ENCODE data around the gene TRPV3.
A peak's percentile ranks its signal among the peaks of the same experiment; 100 is the strongest.

GRCh38 chr17:3602499-3602898 lies 44.9 kb upstream of the TRPV3 start:
- TF ChIP-seq EZH2phosphoT487 (IDR thresholded peaks at IDR 0.05; ENCODE audit: borderline replicate concordance, low read length) (no peak), CTCF (conservative IDR thresholded peaks at IDR 0.05; ENCODE audit: low read depth, low read length) (peak; percentile 43), EZH2 (IDR thresholded peaks at IDR 0.05; ENCODE audit: low read length, unreplicated experiment) (no peak)
